ENCODE measurements around the gene CTTN.
A peak's percentile ranks its signal among the peaks of the same experiment; 100 is the strongest.

The CTTN gene

DNA sequence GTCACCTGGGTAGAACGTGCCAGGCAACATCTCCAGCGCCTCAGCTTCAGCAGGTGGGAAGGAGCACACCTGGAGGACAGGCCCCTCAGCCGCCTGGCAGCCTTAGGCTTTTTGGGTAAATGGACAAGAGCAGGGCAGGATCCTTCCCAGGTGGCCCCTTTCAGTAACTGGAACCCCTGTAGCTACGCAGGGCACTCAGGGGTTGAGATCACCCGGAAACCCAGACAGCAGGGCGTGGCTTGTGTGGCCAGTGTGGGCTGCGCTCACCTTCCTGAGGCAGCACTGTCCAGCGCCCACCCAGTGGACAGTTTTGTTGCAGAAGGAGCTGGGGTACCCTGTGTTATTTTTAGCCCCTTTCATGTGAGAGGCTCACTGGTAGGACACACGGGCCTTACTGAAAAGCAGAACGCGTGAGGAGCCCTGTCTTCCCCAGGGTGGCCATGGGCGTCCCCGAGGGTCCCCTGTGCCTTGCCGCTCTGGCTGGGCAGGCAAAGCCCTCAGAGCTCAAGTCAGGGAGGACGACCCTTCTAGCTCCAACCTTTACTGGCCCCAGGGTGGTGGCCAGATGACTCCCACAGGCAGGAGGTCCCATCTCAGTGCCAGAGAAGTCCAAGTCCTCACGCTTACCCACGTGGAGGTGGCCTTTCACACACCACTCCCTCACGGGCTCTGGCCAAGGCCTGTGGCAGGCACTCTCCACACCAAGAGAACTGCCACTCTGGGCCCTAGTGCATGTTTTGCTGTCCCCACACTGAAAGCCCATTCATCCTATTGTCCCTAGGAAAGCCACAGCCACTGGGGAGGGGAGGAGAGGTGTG lies 75.8 kb downstream of the CTTN start:
- no peak for DNase-seq (ENCODE audit: low read depth, low spot score)

DNA sequence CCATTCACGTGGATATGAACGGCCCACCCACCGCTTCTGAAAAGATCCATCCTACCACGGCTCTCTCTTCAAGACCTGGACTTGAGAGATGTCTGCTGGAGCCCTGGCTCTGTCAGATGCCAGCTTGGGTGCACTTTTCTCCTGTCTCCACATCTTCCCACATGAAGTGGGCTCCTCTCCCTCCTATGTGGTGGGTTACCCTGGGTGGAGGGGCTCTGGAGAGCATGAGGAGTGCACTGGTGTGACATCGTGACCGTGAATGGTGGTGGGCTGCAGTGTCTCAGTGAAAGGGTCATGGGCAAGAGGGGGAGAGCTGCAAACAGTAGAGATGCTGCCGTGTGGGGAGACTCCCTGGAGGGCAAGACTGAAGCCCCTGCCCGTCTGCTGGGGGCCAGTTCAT lies 76.4 kb downstream of the CTTN start:
- DNase-seq (ENCODE audit: low read depth, low spot score) = no peak

DNA sequence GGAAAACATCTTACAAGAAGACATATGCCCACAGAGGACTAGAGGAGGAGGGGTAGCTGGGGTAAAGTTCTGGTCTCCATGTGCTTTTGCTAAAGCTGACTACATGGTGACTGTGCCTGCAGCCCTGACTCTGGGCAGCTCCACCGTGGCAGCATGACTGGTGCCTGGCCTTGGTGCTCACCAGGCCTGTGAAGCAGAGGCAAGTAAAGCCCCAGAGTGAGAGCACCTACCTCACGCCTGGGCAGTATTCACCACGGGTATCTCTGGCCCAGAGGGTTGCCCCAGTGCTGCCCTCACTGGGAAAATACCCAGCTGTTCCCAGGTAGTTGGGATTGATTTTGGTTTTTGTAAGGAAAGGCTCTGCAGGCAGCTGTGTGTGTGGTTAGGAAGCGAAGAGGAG lies 78.3 kb downstream of the CTTN start:
- no peak for DNase-seq (ENCODE audit: low read depth, low spot score)

DNA sequence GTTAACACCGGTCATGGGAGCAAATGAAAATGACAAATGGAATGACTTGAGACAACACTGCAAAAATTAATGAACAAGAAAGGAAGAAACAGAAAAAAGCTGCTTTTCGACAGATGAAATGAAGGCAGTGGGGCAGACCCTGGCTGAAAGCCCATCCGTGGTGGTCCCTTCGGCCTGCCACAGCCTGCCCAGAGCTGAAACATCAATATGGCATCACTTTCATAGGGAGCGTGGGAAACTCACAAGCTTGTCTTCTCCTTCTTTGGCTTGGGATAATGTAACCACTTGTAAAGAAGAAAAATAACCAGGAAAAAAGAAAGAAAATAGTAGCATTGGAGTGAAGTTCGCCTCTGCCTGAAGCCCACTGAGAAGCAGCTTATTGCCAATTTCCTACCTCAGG lies 78.8 kb downstream of the CTTN start:
- DNase-seq (ENCODE audit: low read depth, low spot score) = no peak

DNA sequence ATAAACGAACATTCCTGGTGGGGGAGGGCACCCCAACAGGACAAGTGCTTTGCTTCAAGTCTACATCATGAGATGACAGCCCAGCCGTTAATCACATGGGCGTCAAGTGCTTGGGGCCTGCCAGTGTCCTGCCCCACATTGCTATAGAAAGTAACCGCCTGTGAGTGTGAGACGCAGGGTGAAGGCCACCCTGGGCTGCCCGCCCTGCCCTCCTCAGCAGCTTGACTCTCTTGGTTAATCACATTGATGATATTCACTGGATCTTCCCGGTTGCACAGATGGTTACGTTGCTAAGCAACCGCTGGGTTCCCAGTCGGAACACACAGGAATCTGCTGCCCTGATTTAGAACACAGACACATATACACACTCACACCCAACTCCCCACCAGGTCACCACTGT lies 79.3 kb downstream of the CTTN start:
- DNase-seq (ENCODE audit: low read depth, low spot score) = no peak

DNA sequence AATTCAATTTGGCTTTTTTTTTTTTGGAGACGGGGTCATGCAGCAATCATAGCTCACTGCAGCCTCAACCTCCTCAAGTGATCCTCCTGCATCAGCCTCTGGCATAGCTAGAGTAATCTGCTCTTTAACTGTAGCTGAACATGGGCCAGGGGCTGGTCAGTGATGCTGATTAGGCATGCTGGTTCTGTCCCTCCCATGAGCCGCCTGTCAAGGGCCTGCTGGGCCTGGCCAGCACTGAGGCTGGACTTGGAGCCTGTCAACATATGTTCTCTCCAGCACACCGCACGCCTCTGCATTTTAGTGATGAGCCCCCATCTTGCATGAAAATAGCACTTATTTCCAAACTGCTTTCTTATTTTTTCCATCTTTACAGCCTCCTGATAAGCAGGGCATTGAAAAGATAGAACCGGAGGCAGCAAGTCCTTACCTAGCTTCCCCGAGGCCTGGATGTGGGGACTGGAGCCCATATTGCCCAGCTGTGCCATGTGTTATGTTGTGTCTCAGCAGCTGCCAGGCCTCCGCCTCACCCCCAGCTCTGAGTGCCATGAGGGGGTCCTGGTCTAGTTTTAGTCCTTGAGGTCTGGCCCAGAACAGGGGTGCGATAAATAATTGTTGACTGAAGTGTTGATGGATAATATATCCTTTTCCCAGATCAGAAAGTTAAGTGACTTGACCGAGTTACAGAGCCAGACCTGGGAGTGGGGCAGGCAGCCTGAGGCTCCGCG lies 80.0 kb downstream of the CTTN start:
- DNase-seq (ENCODE audit: low read depth, low spot score) = no peak

DNA sequence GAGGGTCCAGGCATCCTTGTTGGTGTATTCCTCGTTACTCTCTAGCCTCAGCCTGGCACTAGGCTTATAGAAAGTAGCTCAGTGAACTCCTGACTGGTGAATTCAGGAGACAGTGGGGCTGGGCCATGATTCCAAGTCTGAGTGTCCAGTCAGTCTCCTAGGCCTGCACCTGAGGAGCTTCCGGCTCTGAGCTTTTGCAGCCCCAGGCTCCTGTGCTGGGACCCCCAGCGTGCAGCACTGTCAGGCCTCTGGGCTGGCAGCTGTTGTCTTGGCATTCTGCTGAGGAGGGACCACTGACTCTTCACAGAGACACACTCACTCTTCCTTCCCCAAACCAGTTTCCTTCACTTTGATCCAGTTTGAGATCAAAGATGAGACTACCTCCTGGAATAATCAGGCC lies 82.4 kb downstream of the CTTN start:
- DNase-seq (ENCODE audit: low read depth, low spot score) = no peak

DNA sequence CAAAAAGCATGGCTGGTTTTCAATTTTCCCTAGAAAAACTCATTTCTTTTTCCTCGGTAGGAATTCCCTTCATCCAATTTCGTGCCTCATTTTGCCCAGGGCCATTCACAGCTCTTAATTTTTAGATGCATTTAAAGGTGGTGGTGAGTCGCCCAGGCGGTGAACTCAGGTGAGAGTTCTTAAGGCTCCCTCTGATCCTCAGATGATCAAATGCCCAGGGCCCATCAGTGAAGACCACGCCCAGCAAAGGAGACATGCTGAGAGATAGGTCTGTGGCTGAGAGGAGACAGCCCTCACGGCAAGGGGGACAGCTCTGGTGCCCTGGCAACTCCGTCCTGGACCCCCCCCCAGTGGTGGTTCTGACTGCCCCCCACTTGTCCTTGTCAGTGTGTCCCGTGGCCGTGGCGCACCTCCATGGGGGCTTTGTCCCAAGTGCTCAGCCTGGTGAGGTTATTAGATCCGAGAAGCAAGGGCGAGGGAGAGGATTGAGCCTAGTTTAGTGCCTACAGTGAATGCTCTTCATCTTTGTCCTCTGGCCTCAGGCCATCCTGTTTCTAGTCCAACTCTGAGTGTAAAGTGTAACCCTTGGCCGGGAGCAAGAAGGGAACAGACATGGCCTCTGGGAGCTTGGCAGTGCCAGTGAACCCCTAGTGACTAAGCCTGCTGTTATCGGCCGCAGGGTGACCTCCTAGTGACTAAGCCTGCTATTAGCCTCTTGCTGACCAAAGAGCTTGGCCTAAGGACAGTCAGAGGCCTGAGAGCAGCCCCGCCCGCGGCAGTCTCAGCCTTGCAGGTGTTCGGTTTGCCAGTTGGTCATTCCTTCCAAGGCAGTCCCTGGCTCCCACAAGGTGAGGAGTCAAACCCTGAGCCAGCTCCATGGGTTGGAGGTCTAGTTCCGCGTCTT lies 83.5 kb downstream of the CTTN start:
- peak; percentile 58 for DNase-seq (ENCODE audit: low read depth, low spot score)

DNA sequence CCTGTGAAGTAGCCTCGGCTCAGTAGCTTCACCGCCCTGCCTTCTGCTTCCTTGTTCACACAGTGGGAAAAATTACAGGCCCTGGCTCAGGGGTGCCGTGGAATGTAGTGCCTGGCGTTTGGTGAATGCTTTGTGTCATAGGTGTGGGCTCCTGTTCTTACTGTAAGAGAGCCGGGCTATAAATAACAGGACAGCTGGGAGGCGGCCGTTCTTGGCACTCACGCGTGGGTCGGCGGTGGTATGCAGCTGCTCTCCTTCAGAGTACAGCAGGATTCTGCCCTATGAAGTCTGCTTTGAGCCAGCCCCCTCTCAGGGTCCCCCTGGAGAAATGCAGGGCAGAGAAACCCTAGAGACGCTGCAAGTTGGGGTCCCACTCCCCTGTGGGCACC lies 84.2 kb downstream of the CTTN start:
- peak; percentile 66 for DNase-seq (ENCODE audit: low read depth, low spot score)

DNA sequence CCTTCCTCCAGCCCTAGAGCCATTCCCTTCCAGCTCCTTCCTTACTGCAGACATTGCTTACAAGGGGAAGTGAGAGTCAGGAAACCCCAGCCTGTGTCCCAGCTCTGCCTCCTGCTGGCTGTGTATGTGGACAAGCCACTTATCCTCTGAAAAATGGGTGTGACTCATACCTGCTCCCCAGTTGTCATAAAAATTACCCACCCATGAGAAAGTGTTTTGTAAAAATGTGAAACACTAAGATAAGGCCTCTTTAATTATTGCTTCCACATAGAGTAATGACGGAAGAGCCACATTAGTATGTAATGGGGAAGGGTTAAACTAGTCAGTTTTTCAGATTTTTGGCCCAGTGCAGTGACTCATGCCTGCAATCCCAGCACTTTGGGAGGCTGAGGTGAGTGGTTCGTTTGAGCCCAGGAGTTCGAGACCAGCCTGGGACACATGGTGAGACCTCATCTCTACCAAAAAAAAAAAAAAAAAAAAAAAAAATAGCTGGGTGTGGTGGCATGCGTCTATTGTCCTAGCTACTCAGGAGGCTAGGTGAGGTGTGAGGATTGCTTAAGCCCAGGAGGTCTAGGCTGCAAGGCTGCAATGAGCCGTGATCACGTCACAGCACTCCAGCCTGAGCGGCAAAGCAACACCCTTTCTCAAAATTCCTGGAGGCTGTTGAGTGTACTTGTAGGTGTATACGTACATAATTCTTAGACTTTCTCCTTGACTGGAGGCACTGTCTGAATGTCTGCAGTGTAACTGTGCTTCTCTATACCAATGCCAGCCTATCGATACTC lies 84.9 kb downstream of the CTTN start:
- DNase-seq (ENCODE audit: low read depth, low spot score) = peak; percentile 63

DNA sequence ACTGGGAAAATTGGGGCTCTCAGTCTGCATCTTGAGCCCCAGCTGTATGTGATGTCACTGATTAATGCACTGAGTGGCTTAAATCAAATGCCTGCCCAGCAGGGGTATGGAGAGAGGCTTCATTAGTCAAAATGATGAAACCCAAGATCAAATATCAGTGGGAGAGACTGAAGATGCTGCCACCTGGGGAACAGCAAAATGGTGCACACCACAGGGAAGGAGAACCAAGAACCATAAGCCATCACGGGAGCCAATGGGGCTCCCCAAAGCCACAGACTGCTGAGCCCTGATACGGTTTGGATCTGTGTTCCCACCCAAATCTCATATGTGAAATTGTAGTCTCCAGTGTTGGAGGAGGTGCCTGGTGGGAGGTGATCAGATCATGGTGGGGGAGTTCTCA lies 85.6 kb downstream of the CTTN start:
- no peak for DNase-seq (ENCODE audit: low read depth, low spot score)

DNA sequence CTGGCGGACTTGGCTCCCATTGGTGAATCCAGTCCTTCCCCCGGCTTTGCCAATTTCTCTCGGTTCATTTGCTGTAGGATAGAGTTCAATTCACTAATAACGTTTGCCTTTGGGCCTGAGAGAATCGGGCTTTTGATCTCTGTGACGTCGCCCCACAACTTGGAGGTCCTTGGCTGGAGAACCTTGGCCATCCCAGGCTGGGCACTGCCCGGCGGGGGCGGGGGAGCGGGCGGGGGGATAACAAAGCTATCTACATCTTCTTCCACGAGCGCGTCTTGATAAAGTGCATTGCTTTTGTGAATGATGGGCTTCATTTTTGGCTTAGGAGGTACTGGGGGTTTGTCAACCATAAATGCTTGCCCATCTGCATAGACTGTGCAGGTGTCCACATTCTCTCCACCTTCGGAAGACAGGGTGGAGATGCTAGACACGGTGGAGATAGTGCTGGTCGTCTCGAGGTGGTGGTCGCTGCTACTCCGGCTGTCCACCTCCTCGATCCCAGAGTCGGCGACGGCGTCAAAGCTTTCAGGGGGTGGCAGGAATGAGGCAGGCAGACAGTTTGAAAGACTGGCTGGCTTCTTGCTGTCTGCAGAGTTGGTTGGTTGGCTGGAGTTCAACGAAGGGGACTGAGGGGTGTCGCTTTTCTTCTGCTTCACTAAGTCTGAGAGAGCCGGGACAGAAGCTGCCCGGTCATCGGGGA lies 87.1 kb downstream of the CTTN start:
- no peak for DNase-seq (ENCODE audit: low read depth, low spot score)

DNA sequence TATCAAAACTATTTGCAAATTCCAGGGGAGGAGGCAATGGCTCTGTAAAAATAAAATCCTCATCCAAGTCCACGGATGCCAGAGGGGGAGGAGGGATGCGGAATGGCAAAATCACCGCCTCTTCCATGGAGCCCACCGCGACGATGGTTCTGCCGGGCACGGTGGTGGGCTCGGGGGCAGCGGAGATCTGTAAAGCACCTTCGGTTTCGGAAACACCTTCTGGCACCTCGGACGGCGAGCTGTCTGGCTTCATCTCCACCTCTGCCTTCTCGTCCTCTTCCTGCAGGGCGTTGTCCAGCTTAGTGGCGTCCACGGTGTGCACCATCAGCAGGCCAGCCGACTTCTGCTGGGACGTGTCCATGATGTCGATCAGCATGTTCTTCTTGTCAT lies 87.7 kb downstream of the CTTN start:
- no peak for DNase-seq (ENCODE audit: low read depth, low spot score)

All from astrocyte of the hippocampus (primary cell).